SKM-1 (cell line): Measurements from ENCODE around the gene TTC14.

ENCODE experiments used
- DNase-seq: peaks from one replicate; lab custom pipeline; 2025; ENCODE audit not compliant: unreplicated experiment; lab: John Stamatoyannopoulos, UW

The TTC14 gene

GRCh38 chr3:180631317-180631716 is 29.4 kb downstream of the TTC14 start:
- DNase-seq = no peak

GRCh38 chr3:180633722-180634121 is 31.8 kb downstream of the TTC14 start:
- DNase-seq = no peak

GRCh38 chr3:180640987-180641386 is 39.0 kb downstream of the TTC14 start:
- DNase-seq = no peak

GRCh38 chr3:180646187-180646790 is 44.3 kb downstream of the TTC14 start:
- DNase-seq = no peak

GRCh38 chr3:180656406-180656805 is 54.4 kb downstream of the TTC14 start:
- DNase-seq = no peak

- DNase-seq = no peak
These were observed 55.1 kb downstream of the TTC14 start for GRCh38 chr3:180657094-180657493.
